ENCODE results near the gene CASQ2. TPM values are rescaled to one million over a fixed set of nuclear protein-coding genes. Genes with fewer than 3 reads are reported as not detected.

The CASQ2 gene
- polyA plus RNA-seq, 5 donors, result 0.46 to 13.8 (median 0.79) TPM

GRCh38 chr1:115665319-115666096 is 103.0 kb downstream of the CASQ2 start:
- DNase-seq, result no peak

- DNase-seq, result no peak
Measured at GRCh38 chr1:115661157-115661556, 107.4 kb downstream of the CASQ2 start.

GRCh38 chr1:115660151-115660550 is 108.4 kb downstream of the CASQ2 start:
- no peak for DNase-seq

GRCh38 chr1:115658646-115659045 is 109.9 kb downstream of the CASQ2 start:
- DNase-seq, result no peak

GRCh38 chr1:115656461-115657077 is 111.9 kb downstream of the CASQ2 start:
- DNase-seq, result no peak

- no peak for DNase-seq
Measured at GRCh38 chr1:115655916-115656315, 112.6 kb downstream of the CASQ2 start.

- no peak for DNase-seq
Measured at GRCh38 chr1:115655306-115655663, 113.2 kb downstream of the CASQ2 start.

GRCh38 chr1:115654663-115655305 is 113.7 kb downstream of the CASQ2 start:
- no peak for DNase-seq

GRCh38 chr1:115654125-115654524 is 114.4 kb downstream of the CASQ2 start:
- no peak for DNase-seq

- no peak for DNase-seq
Measured at GRCh38 chr1:115652236-115652788, 116.2 kb downstream of the CASQ2 start.

GRCh38 chr1:115651391-115651790 is 117.1 kb downstream of the CASQ2 start:
- DNase-seq, result no peak

- no peak for DNase-seq
Measured at GRCh38 chr1:115650961-115651360, 117.6 kb downstream of the CASQ2 start.

Other genes with a start within 250 kb of the CASQ2 start
- gene VANGL1, start 126.7 kb downstream of the CASQ2 start, polyA plus RNA-seq (ENCODE audit: insufficient read depth in 1 of 5, insufficient read length in 5 of 5, low replicate concordance in 1 of 5), result 10 to 100 TPM; 12.8 to 18.1 (median 14.1) TPM
- gene NHLH2, start 72.4 kb upstream of the CASQ2 start, polyA plus RNA-seq (ENCODE audit: insufficient read depth in 1 of 5, insufficient read length in 5 of 5, low replicate concordance in 1 of 5), result not detected
- gene SLC22A15, start 207.8 kb upstream of the CASQ2 start, polyA plus RNA-seq (ENCODE audit: insufficient read depth in 1 of 5, insufficient read length in 5 of 5, low replicate concordance in 1 of 5), result 1 to 10 TPM; 2.8 to 5.2 (median 3.8) TPM

Measured in right lung (tissue), 5 donors.